ENCODE measurements around the gene CCDC160.
"Not testable (repeated sequence)": the region's sequence is repeated elsewhere in the genome, so short reads cannot be mapped to it uniquely, and the experiment has no call there.

The CCDC160 gene

DNA sequence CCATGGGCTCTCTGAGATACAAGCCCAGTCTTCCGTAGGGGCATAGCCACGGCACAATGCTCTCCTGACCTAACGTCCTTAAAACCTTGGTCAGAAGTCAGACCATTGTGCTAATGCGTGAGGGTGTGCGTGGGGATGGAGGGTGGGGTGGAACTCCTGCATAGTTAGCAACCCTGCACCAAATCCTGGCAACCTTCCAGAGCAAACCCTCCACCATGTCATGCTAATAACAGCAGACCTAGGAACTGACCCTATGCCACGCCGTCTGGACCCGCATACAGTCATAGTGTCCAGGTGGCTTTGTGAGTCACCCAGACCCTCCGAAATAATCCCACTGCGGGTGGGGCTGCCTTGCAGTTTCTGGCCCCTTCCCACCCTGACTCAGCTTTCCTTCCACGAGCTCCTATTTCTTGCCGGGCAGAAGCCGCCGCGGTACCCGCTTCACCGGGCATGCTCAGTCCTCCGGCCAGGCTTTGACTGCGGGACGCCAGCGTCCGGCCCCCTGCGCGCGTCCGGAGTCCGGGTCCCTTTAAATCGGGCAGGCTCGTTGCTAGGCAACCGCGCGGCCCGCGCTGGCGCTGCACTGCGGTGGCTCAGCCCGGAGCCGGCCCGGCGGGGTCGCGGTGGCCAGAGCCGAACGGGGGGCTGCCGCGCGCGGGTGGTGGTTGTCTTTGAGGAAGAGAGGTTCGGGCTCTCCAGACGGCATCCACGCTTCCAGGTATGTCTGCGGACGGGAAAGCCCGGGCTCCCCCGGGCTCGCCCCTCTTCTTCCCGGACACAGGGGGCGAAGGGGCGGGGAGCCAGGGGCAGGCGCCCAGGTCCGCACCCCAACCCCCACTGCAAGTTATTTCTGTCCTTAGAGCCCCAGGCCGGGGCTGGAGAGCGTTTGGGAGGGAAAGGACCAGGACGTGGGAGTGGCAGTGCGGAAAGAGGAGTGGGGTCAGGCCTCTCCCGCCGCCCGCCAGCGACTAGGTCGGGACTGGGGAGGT, at the start of gene CCDC160:
Gene CCDC160, plus strand, starts transcription at position 557 of the 989 bp plus-strand sequence. CDS start 7,619 bp downstream, outside the sequence.
- peak; percentile 2 for DNase-seq

DNA sequence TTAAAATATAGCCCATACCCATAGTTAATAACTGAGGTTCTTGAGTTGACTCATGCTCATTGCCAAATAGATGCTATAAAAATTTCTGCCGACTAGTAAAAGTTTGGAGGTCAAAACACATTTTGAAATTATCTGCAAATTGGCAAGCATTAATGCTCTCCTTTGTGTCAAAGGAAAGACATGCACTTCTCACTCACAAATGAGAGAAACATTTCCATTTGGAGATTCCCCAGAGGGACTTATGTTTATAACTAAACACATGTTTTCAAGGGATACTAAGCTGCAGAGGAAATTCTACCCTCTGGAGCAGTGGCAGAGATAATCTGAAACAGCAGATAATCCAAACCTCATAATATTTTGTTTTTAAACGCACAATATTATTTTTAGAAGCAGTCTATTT, 45.7 kb upstream of the CCDC160 start:
- no peak for DNase-seq

DNA sequence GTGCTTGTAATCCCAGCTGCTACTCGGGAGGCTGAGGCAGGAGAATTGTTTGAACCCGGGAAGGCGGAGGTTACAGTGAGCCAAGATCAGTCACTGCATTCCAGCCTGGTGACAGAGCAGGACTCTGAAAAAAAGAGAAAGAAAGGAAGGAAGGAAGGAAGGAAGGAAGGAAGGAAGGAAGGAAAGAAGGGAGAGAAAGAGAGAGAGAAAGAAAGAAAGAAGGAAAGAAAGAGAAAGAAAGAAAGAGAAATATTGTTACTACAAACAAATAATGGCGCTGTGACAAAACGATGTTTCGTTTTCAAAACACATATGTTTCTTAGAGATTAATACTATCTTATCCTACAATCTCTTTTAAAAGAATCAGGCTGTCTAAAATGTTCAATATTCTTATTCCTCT, 42.1 kb upstream of the CCDC160 start:
- DNase-seq, result no peak

DNA sequence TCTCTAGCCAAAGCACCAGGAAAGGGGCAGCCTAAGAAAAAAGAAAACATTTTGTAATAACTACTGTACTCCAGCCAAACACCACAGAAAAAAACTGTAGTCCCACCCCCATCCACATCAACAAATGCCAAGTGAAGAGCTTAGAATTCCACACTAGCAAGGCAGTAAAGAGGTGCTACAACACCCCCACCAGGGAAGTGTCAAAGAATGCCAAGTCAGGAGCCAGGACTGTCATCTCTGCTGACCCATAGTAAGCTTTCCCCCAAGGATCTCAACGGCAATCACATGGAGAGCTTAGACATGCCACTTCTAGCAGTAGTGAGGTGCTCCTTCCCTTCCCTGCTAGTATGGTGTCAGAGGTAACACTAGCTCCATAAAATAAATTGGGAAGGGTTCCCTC, 34.4 kb upstream of the CCDC160 start:
- no peak for DNase-seq

DNA sequence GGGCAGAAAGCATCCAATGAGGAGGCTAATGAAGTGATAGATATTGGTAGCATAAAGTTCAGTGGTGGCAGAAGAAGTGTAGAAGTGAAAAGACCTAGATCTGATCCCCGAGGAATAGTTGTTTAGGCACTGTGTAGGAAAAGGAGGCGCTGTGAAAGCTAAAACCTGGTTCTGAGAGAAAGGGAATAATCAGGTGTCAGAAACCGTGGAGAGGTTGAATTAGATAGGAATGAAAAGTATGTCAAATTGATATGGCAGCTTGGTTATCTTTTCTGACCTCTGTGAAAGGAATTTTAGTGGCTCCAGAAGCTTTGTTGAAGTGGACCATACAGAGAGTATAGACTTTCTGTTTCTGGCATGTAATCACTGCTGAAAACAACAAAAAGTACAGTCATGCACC, 30.8 kb upstream of the CCDC160 start:
- DNase-seq, result no peak

DNA sequence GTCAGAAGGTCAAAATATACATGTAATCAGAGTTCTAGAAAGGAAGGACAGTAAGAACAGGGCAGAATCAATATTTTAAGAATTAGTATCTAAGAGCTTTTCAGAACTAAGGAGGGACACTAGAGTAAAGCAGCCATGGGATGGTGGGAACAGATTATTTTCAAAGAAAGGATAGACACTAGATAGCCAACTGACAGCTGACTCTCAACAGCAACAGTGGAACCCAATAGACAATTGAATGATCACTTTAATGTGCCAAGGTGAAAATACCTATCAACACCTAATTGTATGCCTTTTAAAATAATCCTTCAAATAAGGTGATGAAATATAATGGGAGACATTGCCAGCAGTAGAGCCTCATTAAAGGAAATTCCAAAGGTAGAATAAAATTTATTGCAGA, 26.5 kb upstream of the CCDC160 start:
- DNase-seq, result no peak

DNA sequence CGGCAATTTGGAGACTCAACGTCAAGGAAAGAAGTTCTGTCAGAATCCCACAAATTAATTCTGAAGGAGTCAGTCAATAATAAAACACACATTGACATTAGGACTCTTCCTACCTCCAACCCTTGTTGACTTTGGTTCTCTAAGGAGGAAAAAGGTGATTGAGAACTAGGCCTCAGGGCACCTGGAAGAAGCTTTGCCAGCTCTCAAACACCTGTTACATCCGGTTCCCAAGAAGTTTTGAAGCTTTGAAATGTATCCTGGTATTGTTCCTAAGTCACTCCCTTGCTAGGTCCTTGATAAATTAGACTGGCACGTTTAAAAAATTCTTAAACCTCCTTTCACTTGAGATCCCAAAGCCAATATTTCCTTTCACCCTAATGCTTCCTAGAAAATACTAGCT, 1.7 kb upstream of the CCDC160 start:
- DNase-seq, result no peak

DNA sequence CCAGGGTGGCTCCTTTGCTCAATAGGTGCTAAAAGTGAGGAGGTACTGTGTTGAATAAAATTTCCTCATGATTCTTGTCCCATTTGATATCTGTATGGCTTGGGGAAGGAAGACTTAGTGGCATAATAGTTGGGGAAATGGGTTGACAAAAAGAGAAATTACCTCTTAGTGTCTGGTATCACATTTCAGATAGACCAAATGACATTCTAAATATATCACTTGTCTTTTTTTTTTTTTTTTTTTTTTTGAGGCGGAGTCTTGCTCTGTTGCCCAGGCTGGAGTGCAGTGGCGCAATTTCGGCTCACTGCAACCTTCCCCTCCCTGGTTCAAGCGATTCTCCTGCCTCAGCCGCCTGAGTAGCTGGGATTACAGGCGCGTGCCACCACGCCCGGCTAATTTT, 1.2 kb downstream of the CCDC160 start:
- DNase-seq, result not testable (repeated sequence)

DNA sequence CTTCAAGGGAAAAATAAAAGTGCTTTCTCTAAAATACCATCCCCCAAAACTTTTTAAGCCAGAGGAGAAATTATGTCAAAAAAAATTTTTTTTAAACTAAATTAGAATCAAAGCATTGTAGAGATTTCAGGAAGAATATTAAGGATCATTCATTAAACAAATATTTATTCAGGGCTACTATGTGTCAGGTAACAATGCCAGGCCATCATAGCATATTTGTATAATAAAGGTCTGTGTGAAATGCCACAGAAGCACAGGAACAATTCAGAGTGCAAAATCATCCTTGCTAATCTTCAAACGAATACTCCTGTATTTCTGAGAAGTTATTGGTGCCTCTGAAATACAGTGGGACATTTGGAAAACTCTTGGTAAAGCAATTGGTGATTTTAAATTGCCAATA, 2.0 kb downstream of the CCDC160 start:
- DNase-seq, result no peak

DNA sequence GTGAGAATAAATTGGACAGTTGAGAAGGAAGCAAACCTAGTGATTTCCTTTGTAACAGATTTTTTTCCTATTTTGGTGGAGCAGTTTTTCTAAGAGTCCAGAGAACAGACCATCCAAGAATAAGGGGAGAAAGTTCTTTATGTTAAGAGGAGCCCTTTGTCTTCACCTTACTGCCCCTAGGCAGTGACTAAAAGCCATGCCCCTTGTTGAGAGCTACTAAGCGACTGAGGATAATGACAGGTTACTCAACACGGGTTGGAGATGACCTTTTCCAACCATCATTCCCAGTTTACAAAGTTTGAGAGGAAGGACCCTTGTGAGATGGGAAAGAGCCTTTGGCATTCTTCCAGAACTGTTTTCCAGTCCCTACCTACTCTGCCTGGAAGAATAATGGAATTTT, 3.2 kb downstream of the CCDC160 start:
- no peak for DNase-seq

DNA sequence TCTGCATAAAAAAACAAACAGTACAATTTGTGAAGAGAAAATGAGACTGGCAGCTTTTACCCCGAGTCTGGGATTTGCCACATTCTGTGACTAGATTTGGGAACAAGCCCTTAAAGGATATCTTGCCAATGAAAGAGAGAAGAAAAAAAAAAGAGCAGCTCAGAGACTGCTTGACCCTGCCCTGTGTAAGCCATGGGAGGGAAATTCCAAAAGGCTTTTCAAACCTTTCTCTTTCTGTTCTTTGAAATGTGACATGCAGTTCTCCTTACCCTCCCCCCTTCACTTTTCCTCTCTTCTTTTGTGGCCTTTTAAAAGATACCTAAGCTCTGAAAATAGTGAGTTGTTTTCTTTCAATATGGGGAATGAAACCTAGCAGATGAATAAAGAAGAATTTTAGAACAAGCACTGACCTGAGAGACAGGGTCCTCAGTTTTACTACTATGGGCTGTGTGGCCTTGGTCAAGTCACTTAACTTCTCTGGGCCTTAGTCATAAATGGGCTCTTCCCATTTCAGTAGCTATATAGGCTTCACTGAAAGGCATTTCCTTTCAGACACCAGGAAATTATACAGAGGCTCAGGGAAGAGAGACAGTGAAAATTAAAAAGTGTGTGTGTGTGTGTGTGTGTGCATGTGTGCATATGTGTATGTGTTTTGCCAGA, 5.1 kb downstream of the CCDC160 start:
- no peak for DNase-seq

DNA sequence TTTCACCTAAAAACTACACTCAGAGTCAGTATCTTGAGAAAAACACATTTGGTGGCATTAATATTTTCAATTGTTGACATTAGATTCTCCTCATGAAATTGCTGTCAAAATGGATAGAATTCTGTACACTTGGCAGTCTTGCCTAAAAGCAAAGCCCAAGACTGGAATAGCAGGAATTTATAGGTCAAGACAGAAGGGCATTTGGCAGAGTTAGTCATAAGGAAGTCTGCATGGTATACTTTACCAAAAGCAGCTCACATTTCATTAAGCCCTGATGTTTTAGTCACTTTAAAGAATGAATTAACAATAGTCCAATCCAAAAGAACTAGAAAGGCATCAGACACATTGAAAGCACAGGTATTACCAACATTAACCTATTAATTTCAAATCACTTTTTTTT, 7.1 kb downstream of the CCDC160 start:
- DNase-seq, result no peak

DNA sequence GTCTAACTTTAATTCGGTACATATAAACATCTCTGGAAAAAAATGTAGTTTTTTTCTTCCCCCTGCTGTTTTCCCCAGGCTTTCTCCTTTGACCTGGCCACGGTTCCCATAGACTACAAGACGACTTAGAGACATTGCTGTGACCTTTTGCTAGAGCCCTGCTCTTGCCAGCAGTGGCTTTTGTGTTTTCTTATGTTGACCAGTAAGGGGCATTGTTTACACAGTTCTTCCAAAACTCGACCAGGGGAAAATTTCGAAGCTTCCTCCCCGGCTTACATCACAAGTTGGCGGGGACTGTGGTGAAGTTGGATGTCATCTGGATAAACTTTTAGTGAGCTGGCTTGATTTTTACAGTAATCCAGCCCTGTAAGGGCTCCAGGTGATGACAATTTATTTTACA, 9.3 kb downstream of the CCDC160 start:
- no peak for DNase-seq

DNA sequence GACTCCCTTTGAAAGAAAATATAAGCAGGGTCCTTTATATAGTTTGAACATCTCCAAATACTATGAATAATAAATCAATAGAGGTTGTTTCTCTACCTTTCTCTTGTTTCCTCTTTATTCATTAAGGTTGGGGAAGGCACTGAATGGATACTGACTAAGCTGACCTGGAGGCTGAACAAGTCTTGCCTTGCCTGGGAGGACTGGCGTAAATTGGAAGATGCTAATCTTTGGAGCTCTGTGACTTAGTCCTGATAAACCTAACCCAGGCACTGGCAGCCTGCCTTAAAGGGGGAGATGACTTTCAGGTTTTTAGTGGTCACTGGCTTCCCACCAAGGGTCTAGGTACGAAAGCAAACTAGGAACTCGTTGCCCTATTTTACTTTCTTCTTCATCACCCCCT, 10.5 kb downstream of the CCDC160 start:
- no peak for DNase-seq

DNA sequence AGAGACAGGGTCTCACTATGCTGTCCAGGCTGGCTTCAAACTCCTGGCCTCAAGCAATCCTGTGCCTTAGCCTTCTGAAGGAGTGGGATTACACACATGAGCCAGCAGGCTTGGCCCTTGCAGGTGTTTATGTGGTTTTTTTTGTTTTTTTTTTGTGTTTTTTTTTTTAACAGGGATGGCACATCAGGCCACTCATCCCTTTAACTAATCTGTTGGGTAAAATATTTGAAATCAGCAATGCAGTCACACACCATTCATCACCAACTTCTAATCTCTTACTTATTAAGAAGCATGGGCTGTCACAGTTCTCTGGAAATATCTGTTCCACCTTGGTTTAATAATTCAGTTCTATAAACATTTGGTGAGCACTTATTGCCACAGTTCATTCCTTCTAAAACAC, 12.3 kb downstream of the CCDC160 start:
- no peak for DNase-seq

DNA sequence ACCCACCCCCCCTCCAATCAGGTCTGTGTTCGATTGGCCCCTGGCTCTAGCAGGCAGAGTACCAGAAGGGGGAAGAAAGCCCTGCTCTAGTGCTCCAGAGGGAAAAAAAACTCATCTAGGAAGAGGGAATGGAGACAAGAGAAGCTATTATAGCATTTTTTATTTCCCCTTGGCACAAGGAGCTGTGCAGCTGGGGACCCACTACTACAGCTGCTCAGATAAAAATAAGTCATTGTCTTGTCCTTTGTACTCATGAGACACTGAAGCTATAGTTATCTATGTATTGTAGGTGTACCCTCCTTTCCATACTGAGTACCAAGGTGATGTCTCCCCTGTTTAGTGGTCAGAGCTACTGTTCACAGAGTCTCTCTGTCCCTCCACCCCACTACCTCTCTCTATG, 14.3 kb downstream of the CCDC160 start:
- DNase-seq, result no peak

DNA sequence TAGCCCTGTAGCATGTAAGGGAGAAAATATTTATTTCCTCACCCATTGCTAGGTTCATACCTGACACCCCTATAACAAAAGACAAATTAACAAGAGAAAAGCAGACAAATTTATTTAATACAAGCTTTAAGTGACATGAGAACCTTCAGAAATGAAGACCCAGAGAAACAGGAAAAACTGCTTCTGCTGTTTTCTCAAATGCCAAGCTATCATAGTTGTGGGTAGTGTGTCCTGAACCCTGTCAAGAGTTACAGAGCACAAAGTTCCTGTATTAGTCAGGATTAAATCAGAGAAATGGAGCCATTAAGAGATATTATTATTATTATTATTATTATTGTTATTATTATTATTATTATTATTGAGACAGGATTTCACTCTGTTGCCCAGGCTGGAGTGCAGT, 17.5 kb downstream of the CCDC160 start:
- no peak for DNase-seq

DNA sequence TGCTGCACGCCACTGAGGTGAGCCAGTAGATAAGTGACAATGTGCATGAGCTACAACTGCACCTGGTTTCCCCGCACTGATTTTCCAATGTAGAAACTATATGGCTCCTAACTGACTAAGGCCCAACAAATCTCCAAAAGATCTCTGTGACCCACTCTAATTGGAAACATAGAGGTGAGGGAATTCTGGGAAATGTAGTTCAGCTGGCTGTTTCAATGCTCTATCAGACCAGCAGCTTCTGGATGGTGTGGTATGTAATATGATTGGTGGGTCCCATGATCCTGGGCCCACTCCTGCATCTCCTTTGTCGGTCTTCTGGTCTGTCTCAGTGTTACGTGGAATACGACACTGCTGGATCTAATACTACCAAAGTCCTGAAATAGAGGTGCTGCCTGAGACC, 18.6 kb downstream of the CCDC160 start:
- DNase-seq, result no peak

DNA sequence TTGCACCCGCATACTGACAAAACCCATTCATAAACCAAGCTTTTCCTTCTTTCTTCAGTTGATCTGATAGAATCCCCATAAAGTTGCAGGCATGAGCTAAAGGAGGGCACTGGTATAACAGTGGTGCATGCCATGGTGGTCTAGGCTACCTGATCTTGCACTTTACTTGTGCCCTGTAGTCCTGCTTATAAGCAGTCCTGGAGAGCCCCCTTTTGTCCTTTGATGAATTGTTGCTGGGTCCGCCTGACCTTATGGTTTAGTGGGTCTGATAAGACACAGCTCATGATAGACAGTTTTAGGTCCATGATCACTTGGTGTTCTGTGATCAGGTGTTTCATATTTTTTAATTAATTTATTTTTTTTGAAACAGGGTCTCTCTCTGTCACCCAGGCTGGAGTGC, 19.7 kb downstream of the CCDC160 start:
- no peak for DNase-seq

DNA sequence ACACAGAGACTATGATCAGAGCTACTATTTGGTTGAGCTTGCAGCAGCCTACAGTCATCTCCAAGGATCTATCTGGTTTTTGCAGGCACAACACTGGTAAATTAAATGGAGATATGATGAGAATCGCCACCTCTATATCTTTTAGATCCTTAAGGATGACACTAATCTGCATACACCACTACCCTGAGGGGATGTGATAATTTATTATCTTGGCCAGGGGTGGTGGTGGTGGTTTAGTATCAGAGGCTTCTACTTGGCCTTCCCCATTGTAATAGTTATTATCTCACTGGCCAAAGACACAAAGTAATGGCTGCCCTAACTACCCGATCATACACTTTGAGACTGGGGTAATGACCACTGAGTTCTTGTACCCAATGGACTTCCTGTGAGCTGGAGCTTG, 21.2 kb downstream of the CCDC160 start:
- DNase-seq, result no peak

DNA sequence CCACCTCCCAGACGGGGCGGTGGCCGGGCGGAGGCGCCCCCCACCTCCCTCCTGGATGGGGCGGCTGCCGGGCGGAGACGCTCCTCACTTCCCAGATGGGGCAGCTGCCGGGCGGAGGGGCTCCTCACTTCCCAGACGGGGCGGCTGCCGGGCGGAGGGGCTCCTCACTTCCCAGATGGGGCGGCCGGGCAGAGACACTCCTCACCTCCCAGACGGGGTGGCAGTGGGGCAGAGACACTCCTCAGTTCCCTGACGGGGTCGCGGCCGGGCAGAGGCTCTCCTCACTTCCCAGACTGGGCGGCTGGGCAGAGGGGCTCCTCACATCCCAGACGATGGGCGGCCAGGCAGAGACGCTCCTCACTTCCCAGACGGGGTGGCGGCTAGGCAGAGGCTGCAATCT, 49.0 kb downstream of the CCDC160 start:
- DNase-seq, result not testable (repeated sequence)

DNA sequence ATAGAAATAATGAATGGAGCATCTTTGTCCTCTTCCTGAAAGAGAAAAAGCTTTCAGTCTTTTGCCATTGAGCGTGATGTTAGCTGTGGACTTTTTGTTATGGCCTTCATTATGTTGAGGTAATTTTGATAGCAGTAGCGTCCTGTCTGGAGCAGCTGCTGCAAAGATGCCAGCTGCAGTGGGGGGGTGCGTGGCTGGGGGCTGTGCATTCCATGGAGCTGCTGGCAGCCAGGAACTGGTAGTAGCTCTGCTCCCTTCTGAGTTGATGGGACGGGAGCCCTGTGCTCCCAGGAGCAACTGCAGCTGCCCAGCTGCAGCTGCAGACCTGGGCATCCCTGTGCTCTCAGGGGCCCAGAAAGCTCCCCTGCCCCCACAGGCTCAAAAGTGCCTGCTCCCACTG, 50.4 kb downstream of the CCDC160 start:
- no peak for DNase-seq

DNA sequence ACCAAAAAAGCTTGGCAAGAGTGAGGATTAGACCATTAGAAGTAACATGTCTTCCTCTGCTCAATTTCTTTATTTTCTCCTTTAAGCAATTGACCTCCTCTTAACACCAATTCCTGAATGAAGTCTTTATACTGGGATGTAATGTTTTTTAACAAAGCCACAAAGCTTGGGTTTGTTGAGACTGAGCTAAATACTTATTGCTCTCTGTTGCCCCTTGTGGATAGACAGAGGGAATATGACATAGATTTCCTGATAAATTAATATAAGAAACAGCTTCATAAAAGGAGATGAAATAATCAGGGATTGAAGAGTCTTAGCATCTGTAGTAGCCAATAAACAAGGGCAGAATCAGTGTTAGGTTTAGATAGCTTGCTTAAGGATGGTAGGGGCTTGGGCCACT, 57.6 kb downstream of the CCDC160 start:
- DNase-seq, result no peak
